Ascending aorta (tissue), 2 donors: Measurements from ENCODE around the gene DMD. TPM values are rescaled to one million over a fixed set of nuclear protein-coding genes. Genes with fewer than 3 reads are reported as not detected.

Source experiments
- DNase-seq, 2 donors: peaks; one replicate each; pipeline ENCODE4 v3.0.0-alpha.2; 2019; ENCODE audit warnings: low spot score in 2 of 2
- H3K27ac ChIP-seq, 2 donors: fragments of 200-600 bp; sonication (generic); one replicate each; pipeline ENCODE4 v1.5.1; 2016 to 2017; ENCODE audit warnings: mild to moderate bottlenecking in 1 of 2
- H3K27me3 ChIP-seq: fragments of 200-600 bp; sonication (generic); one replicate; pipeline ENCODE4 v1.5.1; 2017
- H3K36me3 ChIP-seq, 2 donors: fragments of 200-600 bp; sonication (generic); one replicate each; pipeline ENCODE4 v1.5.1; 2016
- H3K4me1 ChIP-seq, 2 donors: fragments of 200-600 bp; sonication (generic); one replicate each; pipeline ENCODE4 v1.5.1; 2016 to 2017; ENCODE audit warnings: mild to moderate bottlenecking in 1 of 2
- H3K4me3 ChIP-seq, 2 donors: fragments of 200-600 bp; sonication (generic); one replicate each; pipeline ENCODE4 v1.5.1; 2016 to 2017; ENCODE audit warnings: mild to moderate bottlenecking in 1 of 2
- H3K9me3 ChIP-seq, 2 donors: fragments of 200-600 bp; sonication (generic); one replicate each; pipeline ENCODE4 v1.5.1; 2016
- CTCF ChIP-seq, 3 experiments: fragments of 200-600 bp in 2 of 3; fragments of 450-650 bp in 1 of 3; sonication (generic) in 2 of 3; IDR thresholded peaks; one replicate each; pipeline ENCODE4 v1.5.1; 2016 to 2019; ENCODE audit warnings: antibody characterized with exemption in 3 of 3, mild to moderate bottlenecking in 1 of 3, moderate library complexity in 1 of 3
- intact Hi-C: fragments of 100-400 bp; cut with DNase I; formaldehyde crosslinking; loops from one replicate; pipeline ENCODE4 v1.15.1; 2023
- total RNA-seq: library from RNA; depleted of rRNA; stranded (reverse); fragments of >200 nt; gene quantifications from one replicate; pipeline ENCODE4 v1.1.0, GENCODE V29; 2016

The DMD gene
- total RNA-seq, 1 donor from 2014 or later: 40.0 TPM

GRCh38 chrX:31580726-31581125, 1630.6 kb downstream of the DMD start:
- Histone ChIP-seq H3K27me3 (no peaks in the 10 kb centered on the region), H3K36me3 (no peaks in the 10 kb centered on the region), H3K4me1 (no peaks in the 10 kb centered on the region), H3K27ac (no peak overlapping the region), H3K4me3 (no peak overlapping the region), H3K9me3 (no peaks in the 10 kb centered on the region)
- intact Hi-C loops: no loop called here
- DNase-seq: no peak
- no peak for TF ChIP-seq CTCF (IDR thresholded peaks at IDR 0.05)

GRCh38 chrX:31580227-31580626, 1631.1 kb downstream of the DMD start:
- TF ChIP-seq CTCF (IDR thresholded peaks at IDR 0.05): no peak

GRCh38 chrX:31572360-31572759, 1639.0 kb downstream of the DMD start:
- H3K27ac ChIP-seq: no peak overlapping the region
- no peaks in the 10 kb centered on the region for H3K27me3 ChIP-seq
- no peaks in the 10 kb centered on the region for H3K9me3 ChIP-seq
- H3K4me1 ChIP-seq: no peaks in the 10 kb centered on the region
- TF ChIP-seq CTCF (IDR thresholded peaks at IDR 0.05): no peak
- intact Hi-C loops: no loop called here
- no peak overlapping the region for H3K4me3 ChIP-seq
- no peak for DNase-seq
- H3K36me3 ChIP-seq: no peaks in the 10 kb centered on the region

More at GRCh38 chrX:31580227-31580626, 1631.1 kb downstream of the DMD start:
- Histone ChIP-seq H3K4me3 (no peak overlapping the region), H3K27me3 (no peaks in the 10 kb centered on the region), H3K36me3 (no peaks in the 10 kb centered on the region), H3K27ac (no peak overlapping the region), H3K9me3 (no peaks in the 10 kb centered on the region), H3K4me1 (no peaks in the 10 kb centered on the region)
- DNase-seq: no peak
- intact Hi-C loops: no loop called here

- no peaks in the 10 kb centered on the region for H3K27me3 ChIP-seq
- H3K4me1 ChIP-seq: no peaks in the 10 kb centered on the region
- H3K36me3 ChIP-seq: no peaks in the 10 kb centered on the region
- H3K27ac ChIP-seq: no peak overlapping the region
- no peak overlapping the region for H3K4me3 ChIP-seq
- no peak for DNase-seq
- no peak for TF ChIP-seq CTCF (IDR thresholded peaks at IDR 0.05)
- no peaks in the 10 kb centered on the region for H3K9me3 ChIP-seq
- intact Hi-C loops: no loop called here
Measured at GRCh38 chrX:31570658-31571057, 1640.7 kb downstream of the DMD start.

- Histone ChIP-seq H3K4me1 (no peaks in the 10 kb centered on the region), H3K27ac (no peak overlapping the region), H3K9me3 (no peaks in the 10 kb centered on the region), H3K4me3 (no peak overlapping the region), H3K27me3 (no peaks in the 10 kb centered on the region), H3K36me3 (no peaks in the 10 kb centered on the region)
- intact Hi-C loops: no loop called here
- TF ChIP-seq CTCF (IDR thresholded peaks at IDR 0.05): no peak
- DNase-seq: no peak
Measured at GRCh38 chrX:31563792-31564191, 1647.6 kb downstream of the DMD start.

DNA sequence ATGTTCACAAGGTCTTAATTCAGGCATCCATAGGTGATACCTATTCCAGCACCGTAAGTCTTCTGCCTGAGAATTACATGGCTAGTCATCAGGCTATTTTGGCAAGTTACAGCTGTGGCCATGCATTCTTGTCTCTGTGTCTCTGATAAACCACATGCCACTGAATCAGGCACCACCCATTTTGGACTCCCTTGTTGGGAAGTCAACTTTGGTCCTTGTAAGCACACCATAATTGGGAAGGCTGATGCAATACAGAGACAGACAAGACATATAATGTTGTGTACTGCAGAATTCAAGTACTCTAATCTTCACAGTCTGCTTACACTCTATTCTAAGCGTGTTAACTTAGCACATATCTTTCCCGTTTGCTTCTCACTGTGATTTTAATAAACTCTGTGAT, 1655.8 kb downstream of the DMD start:
- H3K36me3 ChIP-seq: no peaks in the 10 kb centered on the region
- intact Hi-C loops: no loop called here
- H3K4me1 ChIP-seq: no peaks in the 10 kb centered on the region
- H3K27ac ChIP-seq: no peak overlapping the region
- no peaks in the 10 kb centered on the region for H3K9me3 ChIP-seq
- no peaks in the 10 kb centered on the region for H3K27me3 ChIP-seq
- TF ChIP-seq CTCF (IDR thresholded peaks at IDR 0.05): no peak
- no peak overlapping the region for H3K4me3 ChIP-seq
- DNase-seq: no peak
